HFFc6 (cell line): Measurements from ENCODE around the gene C4orf50. TPM values are rescaled to one million over a fixed set of nuclear protein-coding genes. Genes with fewer than 3 reads are reported as not detected.

ENCODE experiments used
- DNase-seq: peaks from one replicate; pipeline ENCODE4 v3.0.0-alpha.2; 2018
- H3K27ac Mint-ChIP-seq: 2 replicates; pipeline ENCODE4 v1.8.0; 2020; ENCODE audit warnings: mild to moderate bottlenecking, mixed read lengths
- H3K27me3 Mint-ChIP-seq: 2 replicates; pipeline ENCODE4 v1.8.0; 2021; ENCODE audit warnings: mild to moderate bottlenecking, moderate library complexity, mixed read lengths; ENCODE audit not compliant: insufficient read depth
- H3K36me3 Mint-ChIP-seq: 2 replicates; pipeline ENCODE4 v1.8.0; 2021; ENCODE audit warnings: low read depth, mixed read lengths
- H3K4me1 Mint-ChIP-seq: 2 replicates; pipeline ENCODE4 v1.8.0; 2020; ENCODE audit warnings: low read depth, mixed read lengths
- H3K4me3 Mint-ChIP-seq: 2 replicates; pipeline ENCODE4 v1.8.0; 2020; ENCODE audit warnings: mild to moderate bottlenecking, moderate library complexity, mixed read lengths
- H3K9me3 Mint-ChIP-seq: 2 replicates; pipeline ENCODE4 v1.8.0; 2020; ENCODE audit warnings: mild to moderate bottlenecking, mixed read lengths
- total RNA-seq, 6 experiments: library from RNA; stranded (reverse); fragmentation: NEBNext Ultra II Directional; extraction: Animal tissue kit (Norgen Biotek cat#: 25700); gene quantifications; 2 replicates in 1 of 6; 3 replicates in 5 of 6; pipeline ENCODE4 v1.2.3, GENCODE V29; 2021
- TF ChIP-seq, protein P1 (sequence below): fragments of 200-600 bp; sonication (generic); IDR thresholded peaks from 2 replicates; pipeline ENCODE4 v1.5.0; 2021; ENCODE audit warnings: antibody characterized with exemption, mild to moderate bottlenecking

The C4orf50 gene
- total RNA-seq, 6 experiments from 2014 or later, result not detected

DNA sequence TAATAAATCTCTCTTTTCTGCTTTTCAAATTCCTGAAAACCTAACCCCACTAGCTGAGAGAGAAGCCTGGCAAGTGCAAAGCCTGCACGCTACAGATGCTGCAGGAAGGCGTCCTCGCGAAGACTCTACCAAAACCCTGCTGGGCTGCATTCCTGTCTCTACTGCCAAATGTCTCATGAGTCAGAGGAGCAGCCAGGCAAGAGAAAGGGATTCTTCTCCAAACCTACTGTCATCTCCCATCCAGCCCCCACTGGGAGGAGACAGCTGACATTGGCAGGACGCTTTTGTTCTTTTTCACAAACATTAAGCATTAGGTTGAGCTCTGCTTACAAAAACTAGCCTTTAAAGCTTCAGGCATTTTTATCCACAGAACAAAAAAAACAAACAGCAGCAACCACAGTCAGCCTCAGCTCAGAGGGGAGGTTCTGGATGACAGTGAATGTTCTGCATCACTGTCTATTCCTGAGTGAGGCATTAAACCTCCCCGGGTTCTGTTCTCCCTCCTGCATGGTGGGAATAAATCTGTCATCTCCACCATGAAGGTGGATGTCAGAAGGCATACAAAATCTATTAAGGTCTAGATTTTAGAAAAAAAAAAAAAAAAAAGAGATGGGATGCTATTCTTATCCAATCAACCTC is 143.3 kb downstream of the C4orf50 start:
- Mint-ChIP-seq H3K27me3 (peaks cover 6% of the 10 kb centered on the region), H3K4me1 (no peaks in the 10 kb centered on the region), H3K27ac (no peak overlapping the region), H3K9me3 (peaks cover 7% of the 10 kb centered on the region; the same call in 1 of the 2 replicates), H3K4me3 (no peak overlapping the region), H3K36me3 (no peaks in the 10 kb centered on the region)
- no peak for DNase-seq
- TF ChIP-seq, protein P1, sequence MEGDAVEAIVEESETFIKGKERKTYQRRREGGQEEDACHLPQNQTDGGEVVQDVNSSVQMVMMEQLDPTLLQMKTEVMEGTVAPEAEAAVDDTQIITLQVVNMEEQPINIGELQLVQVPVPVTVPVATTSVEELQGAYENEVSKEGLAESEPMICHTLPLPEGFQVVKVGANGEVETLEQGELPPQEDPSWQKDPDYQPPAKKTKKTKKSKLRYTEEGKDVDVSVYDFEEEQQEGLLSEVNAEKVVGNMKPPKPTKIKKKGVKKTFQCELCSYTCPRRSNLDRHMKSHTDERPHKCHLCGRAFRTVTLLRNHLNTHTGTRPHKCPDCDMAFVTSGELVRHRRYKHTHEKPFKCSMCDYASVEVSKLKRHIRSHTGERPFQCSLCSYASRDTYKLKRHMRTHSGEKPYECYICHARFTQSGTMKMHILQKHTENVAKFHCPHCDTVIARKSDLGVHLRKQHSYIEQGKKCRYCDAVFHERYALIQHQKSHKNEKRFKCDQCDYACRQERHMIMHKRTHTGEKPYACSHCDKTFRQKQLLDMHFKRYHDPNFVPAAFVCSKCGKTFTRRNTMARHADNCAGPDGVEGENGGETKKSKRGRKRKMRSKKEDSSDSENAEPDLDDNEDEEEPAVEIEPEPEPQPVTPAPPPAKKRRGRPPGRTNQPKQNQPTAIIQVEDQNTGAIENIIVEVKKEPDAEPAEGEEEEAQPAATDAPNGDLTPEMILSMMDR, result no peak

DNA sequence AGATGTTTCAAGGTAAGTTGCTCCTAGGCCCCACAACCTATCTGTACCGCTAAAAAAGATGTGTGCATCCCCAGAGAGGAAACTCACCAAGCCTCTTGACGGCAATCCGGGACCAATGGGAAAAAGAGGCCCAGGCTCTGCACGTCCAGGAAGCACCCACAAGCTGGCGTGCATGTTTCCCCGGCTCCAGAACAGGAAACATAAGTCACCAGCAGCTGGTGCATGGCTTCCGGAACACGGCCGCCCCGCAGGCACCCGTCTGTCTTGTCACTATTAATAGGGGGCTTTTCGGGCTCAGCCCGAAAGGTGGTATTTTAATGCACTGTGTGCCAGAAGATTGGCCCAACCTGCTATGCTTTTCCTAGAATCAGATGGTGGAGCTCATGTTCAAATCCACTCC is 147.5 kb downstream of the C4orf50 start:
- Mint-ChIP-seq H3K36me3 (no peaks in the 10 kb centered on the region), H3K9me3 (peaks cover 4% of the 10 kb centered on the region; the same call in 1 of the 2 replicates), H3K4me1 (no peaks in the 10 kb centered on the region), H3K4me3 (no peak overlapping the region), H3K27me3 (peaks cover 12% of the 10 kb centered on the region), H3K27ac (no peak overlapping the region)
- TF ChIP-seq, protein P1, result no peak
- no peak for DNase-seq

- Mint-ChIP-seq H3K9me3 (peaks cover 4% of the 10 kb centered on the region; the same call in 1 of the 2 replicates), H3K27me3 (peaks cover 13% of the 10 kb centered on the region), H3K36me3 (no peaks in the 10 kb centered on the region), H3K4me1 (no peaks in the 10 kb centered on the region), H3K4me3 (no peak overlapping the region), H3K27ac (no peak overlapping the region)
- DNase-seq, result no peak
- TF ChIP-seq, protein P1, result no peak
Measured at GRCh38 chr4:5869966-5870619, 148.1 kb downstream of the C4orf50 start.

- H3K27me3 Mint-ChIP-seq, result peaks cover 11% of the 10 kb centered on the region
- no peak overlapping the region for H3K4me3 Mint-ChIP-seq
- H3K9me3 Mint-ChIP-seq, result no peaks in the 10 kb centered on the region; the same call in 1 of the 2 replicates
- H3K27ac Mint-ChIP-seq, result no peak overlapping the region
- TF ChIP-seq, protein P1, result no peak
- H3K4me1 Mint-ChIP-seq, result peaks cover 9% of the 10 kb centered on the region
- H3K36me3 Mint-ChIP-seq, result no peaks in the 10 kb centered on the region
- DNase-seq, result no peak
Measured at GRCh38 chr4:5867866-5868265, 150.4 kb downstream of the C4orf50 start.

DNA sequence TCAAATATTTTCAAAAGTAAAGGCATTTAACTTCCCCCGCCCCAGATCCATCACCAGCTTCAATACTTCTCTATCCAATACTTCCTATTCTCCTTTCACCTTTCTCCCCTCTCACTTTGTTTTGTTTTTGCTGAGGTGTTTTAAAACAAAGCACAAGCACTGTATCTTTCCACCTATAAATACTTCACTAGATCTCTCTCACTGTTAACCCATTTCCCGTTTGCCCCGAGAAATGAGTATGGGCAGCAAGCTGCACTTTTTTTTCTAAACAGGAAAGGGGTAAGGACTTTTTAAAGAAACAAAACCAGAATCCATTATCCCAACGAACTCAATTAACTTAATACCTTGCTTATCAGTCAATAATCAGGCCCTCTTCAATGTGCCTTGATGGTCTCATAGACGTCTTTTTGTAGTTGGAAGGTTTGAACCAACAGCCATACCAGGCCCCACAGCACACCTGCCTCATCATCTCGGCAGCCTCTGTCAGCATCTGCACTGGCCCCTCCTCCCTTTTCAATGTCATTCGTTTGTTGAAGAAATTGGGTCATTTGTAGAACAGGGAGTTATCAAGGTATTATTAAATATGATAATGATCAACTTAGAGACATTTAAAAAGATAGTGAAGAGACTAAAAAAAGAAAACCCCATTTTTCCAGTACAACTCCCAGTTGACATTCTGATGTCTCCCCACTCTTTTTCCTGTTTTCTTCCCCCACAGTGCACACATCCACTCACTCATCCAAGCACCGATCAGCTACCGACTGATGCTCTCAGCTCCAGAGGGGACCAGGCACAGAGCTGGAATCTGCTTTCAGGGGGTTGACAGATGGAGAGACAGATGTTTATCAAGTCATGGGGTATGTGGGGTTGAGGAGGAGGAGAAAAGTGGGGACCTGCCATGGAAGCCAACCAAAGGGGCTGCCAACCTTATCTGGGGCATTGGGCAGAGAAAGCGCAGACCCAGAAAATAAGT is 151.1 kb downstream of the C4orf50 start:
- Mint-ChIP-seq H3K27ac (no peak overlapping the region), H3K36me3 (no peaks in the 10 kb centered on the region), H3K4me1 (peaks cover 9% of the 10 kb centered on the region), H3K4me3 (no peak overlapping the region), H3K9me3 (no peaks in the 10 kb centered on the region; the same call in 1 of the 2 replicates), H3K27me3 (peaks cover 11% of the 10 kb centered on the region)
- no peak for DNase-seq
- TF ChIP-seq, protein P1, result no peak
